GM12891 (cell line): ENCODE results near the gene PSMB3.

ENCODE experiments used
- POLR2A ChIP-seq: IDR thresholded peaks from 2 replicates; pipeline ENCODE4 v1.6.1; 2011; ENCODE audit warnings: low read depth, low read length, control low read depth
- POLR2AphosphoS5 ChIP-seq: IDR thresholded peaks from 2 replicates; pipeline ENCODE4 v1.6.1; 2011; ENCODE audit warnings: low read depth, low read length, control low read depth
- TAF1 ChIP-seq: IDR thresholded peaks from 2 replicates; pipeline ENCODE4 v1.6.1; 2011; ENCODE audit warnings: low read depth, low read length, control low read depth

- TF ChIP-seq POLR2A (no peak), TAF1 (no peak), POLR2AphosphoS5 (no peak)
Observed at GRCh38 chr17:38713456-38714075, 39.0 kb upstream of the PSMB3 start.
